GM12878 (cell line): ENCODE results near the gene EIF2D. TPM values are rescaled to one million over a fixed set of nuclear protein-coding genes. Genes with fewer than 3 reads are reported as not detected.

Experiments
- BACH1 ChIP-seq: fragments of 450-650 bp; IDR thresholded peaks from 2 replicates; pipeline ENCODE4 v1.6.1; 2017; ENCODE audit warnings: mild to moderate bottlenecking, borderline replicate concordance
- ETV6 ChIP-seq, 2 experiments: fragments of 450-650 bp in 1 of 2; IDR thresholded peaks in 1 of 2; conservative IDR thresholded peaks in 1 of 2; 2 replicates each; pipeline ENCODE4 v1.6.1; 2014; ENCODE audit warnings: antibody characterized with exemption in 1 of 2, borderline replicate concordance in 1 of 2, low read depth in 1 of 2, mild to moderate bottlenecking in 1 of 2, moderate library complexity in 1 of 2
- IKZF2 ChIP-seq, 2 experiments: fragments of 450-650 bp; IDR thresholded peaks; 2 replicates each; pipeline ENCODE4 v1.6.1; 2017; ENCODE audit warnings: mild to moderate bottlenecking in 2 of 2, moderate library complexity in 2 of 2
- KAT2A ChIP-seq: conservative IDR thresholded peaks from 2 replicates; pipeline ENCODE4 v1.6.1; 2011; ENCODE audit warnings: low read depth, low read length; ENCODE audit not compliant: control insufficient read depth
- KDM1A ChIP-seq: fragments of 200-600 bp; sonication (generic); IDR thresholded peaks from 2 replicates; pipeline ENCODE4 v1.6.1; 2016; ENCODE audit warnings: borderline replicate concordance
- MXI1 ChIP-seq: fragments of 150-350 bp; IDR thresholded peaks from 2 replicates; pipeline ENCODE4 v1.6.1; 2011; ENCODE audit warnings: low read depth, mild to moderate bottlenecking, inconsistent platforms, low read length, improper control_type of control experiment
- NR2F1 ChIP-seq: fragments of 450-650 bp; conservative IDR thresholded peaks from 2 replicates; pipeline ENCODE4 v1.6.1; 2017; ENCODE audit warnings: mild to moderate bottlenecking
- NRF1 ChIP-seq: conservative IDR thresholded peaks from 2 replicates; pipeline ENCODE4 v1.6.1; 2011; ENCODE audit warnings: mild to moderate bottlenecking, low read depth, low read length, improper control_type of control experiment
- PKNOX1 ChIP-seq: fragments of 450-650 bp; IDR thresholded peaks from 2 replicates; pipeline ENCODE4 v1.6.1; 2016; ENCODE audit warnings: mild to moderate bottlenecking
- POLR2A ChIP-seq: IDR thresholded peaks from 2 replicates; pipeline ENCODE4 v1.6.1; 2011; ENCODE audit warnings: low read depth, mild to moderate bottlenecking, low read length
- RB1 ChIP-seq: fragments of 450-650 bp; formaldehyde crosslinking; IDR thresholded peaks from 2 replicates; pipeline ENCODE4 v1.6.1; 2017; ENCODE audit warnings: mild to moderate bottlenecking, borderline replicate concordance
- SP1 ChIP-seq: IDR thresholded peaks from one replicate; pipeline ENCODE4 v1.6.1; 2011; ENCODE audit warnings: low read depth, low read length
- STAT3 ChIP-seq: IDR thresholded peaks from 2 replicates; pipeline ENCODE4 v1.6.1; 2011; ENCODE audit warnings: low read depth, low read length, improper control_type of control experiment
- TCF12 ChIP-seq: IDR thresholded peaks from 2 replicates; pipeline ENCODE4 v1.6.1; 2011; ENCODE audit warnings: low read depth, mild to moderate bottlenecking, low read length
- USF2 ChIP-seq: IDR thresholded peaks from 2 replicates; pipeline ENCODE4 v1.6.1; 2011; ENCODE audit warnings: low read depth, low read length, improper control_type of control experiment, borderline replicate concordance
- ZNF207 ChIP-seq: fragments of 450-650 bp; IDR thresholded peaks from 2 replicates; pipeline ENCODE4 v1.6.1; 2014; ENCODE audit warnings: antibody characterized with exemption, mild to moderate bottlenecking, borderline replicate concordance
- ZNF622 ChIP-seq: fragments of 450-650 bp; IDR thresholded peaks from 2 replicates; pipeline ENCODE4 v1.6.1; 2017; ENCODE audit warnings: mild to moderate bottlenecking, inconsistent platforms
- ZZZ3 ChIP-seq: IDR thresholded peaks from 2 replicates; pipeline ENCODE4 v1.6.1; 2011; ENCODE audit warnings: low read depth; ENCODE audit not compliant: control insufficient read depth, insufficient read length
- polyA plus RNA-seq, 11 experiments: library from polyadenylated mRNA; depleted of rRNA in 4 of 11; unstranded in 6 of 11; stranded (reverse) in 5 of 11; fragments of >200 nt; fragmentation: Nextera tagmentation in 4 of 11; fragmentation: Illumina TruSeq in 1 of 11; extraction: Ambion mirVana in 4 of 11; extraction: Trizol in 1 of 11; gene quantifications; 1 replicate in 1 of 11; 2 replicates in 10 of 11; pipeline versions ENCODE4 v1.2.1 to v1.2.3, GENCODE V29; 2011 to 2016; ENCODE audit warnings: inconsistent platforms in 2 of 11, missing spikeins in 2 of 11, low read depth in 1 of 11
- total RNA-seq, 4 experiments: library from RNA; depleted of rRNA in 3 of 4; stranded (reverse); fragments of >200 nt in 3 of 4; fragmentation: Illumina TruSeq in 1 of 4; extraction: Trizol in 1 of 4; gene quantifications; 2 replicates each; pipeline versions ENCODE4 v1.2.1 to v1.2.3, GENCODE V29; 2013 to 2021
- TF ChIP-seq, protein P1 (sequence below): IDR thresholded peaks from 2 replicates; pipeline ENCODE4 v1.6.1; 2011; ENCODE audit warnings: low read depth, mild to moderate bottlenecking, low read length, moderate library complexity, borderline replicate concordance; ENCODE audit errors: extremely low read depth
- TF ChIP-seq, protein P2 (sequence below): fragments of 450-650 bp; IDR thresholded peaks from 2 replicates; pipeline ENCODE4 v1.6.1; 2018; ENCODE audit warnings: mild to moderate bottlenecking, low read depth, moderate library complexity; ENCODE audit not compliant: partially characterized antibody
- TF ChIP-seq, protein P3 (sequence below): fragments of 450-650 bp; IDR thresholded peaks from 2 replicates; pipeline ENCODE4 v1.6.1; 2016; ENCODE audit warnings: mild to moderate bottlenecking

Gene EIF2D
- total and polyA plus RNA-seq, 10 of the 15 experiments (the other 5 are each of a cell fraction or from before 2014, with no cell fraction given), result 65.2 to 133 (median 79.0) TPM

- no peak for TF ChIP-seq ZNF622
- no peak for TF ChIP-seq RB1
- no peak for TF ChIP-seq ZZZ3
- TF ChIP-seq TCF12, result peak; percentile 70; the same call in 1 of the 2 replicates
- TF ChIP-seq USF2, result no peak
- TF ChIP-seq SP1, result no peak
- no peak for TF ChIP-seq KDM1A
- peak in 1 of 2 experiments; percentile 66; a peak in 2 of 4 replicates for TF ChIP-seq ETV6 (conservative IDR thresholded peaks at IDR 0.05 in 1 of 2, IDR thresholded peaks at IDR 0.05 in 1 of 2; ENCODE audit: borderline replicate concordance in 1 of 2, low read depth in 1 of 2)
- TF ChIP-seq NRF1, result no peak
- TF ChIP-seq KAT2A, result no peak
- TF ChIP-seq MXI1, result peak; percentile 26; the same call in 1 of the 2 replicates
- no peak for TF ChIP-seq ZNF207
- peak; percentile 90 for TF ChIP-seq POLR2A
- TF ChIP-seq PKNOX1, result peak; percentile 15; the same call in 1 of the 2 replicates
- TF ChIP-seq, protein P1, sequence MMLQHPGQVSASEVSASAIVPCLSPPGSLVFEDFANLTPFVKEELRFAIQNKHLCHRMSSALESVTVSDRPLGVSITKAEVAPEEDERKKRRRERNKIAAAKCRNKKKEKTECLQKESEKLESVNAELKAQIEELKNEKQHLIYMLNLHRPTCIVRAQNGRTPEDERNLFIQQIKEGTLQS, result no peak
- TF ChIP-seq STAT3, result no peak
- peak; percentile 45 for TF ChIP-seq NR2F1
- TF ChIP-seq, protein P2, sequence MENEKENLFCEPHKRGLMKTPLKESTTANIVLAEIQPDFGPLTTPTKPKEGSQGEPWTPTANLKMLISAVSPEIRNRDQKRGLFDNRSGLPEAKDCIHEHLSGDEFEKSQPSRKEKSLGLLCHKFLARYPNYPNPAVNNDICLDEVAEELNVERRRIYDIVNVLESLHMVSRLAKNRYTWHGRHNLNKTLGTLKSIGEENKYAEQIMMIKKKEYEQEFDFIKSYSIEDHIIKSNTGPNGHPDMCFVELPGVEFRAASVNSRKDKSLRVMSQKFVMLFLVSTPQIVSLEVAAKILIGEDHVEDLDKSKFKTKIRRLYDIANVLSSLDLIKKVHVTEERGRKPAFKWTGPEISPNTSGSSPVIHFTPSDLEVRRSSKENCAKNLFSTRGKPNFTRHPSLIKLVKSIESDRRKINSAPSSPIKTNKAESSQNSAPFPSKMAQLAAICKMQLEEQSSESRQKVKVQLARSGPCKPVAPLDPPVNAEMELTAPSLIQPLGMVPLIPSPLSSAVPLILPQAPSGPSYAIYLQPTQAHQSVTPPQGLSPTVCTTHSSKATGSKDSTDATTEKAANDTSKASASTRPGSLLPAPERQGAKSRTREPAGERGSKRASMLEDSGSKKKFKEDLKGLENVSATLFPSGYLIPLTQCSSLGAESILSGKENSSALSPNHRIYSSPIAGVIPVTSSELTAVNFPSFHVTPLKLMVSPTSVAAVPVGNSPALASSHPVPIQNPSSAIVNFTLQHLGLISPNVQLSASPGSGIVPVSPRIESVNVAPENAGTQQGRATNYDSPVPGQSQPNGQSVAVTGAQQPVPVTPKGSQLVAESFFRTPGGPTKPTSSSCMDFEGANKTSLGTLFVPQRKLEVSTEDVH, result no peak
- TF ChIP-seq, protein P3, sequence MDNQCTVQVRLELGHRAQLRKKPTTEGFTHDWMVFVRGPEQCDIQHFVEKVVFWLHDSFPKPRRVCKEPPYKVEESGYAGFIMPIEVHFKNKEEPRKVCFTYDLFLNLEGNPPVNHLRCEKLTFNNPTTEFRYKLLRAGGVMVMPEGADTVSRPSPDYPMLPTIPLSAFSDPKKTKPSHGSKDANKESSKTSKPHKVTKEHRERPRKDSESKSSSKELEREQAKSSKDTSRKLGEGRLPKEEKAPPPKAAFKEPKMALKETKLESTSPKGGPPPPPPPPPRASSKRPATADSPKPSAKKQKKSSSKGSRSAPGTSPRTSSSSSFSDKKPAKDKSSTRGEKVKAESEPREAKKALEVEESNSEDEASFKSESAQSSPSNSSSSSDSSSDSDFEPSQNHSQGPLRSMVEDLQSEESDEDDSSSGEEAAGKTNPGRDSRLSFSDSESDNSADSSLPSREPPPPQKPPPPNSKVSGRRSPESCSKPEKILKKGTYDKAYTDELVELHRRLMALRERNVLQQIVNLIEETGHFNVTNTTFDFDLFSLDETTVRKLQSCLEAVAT, result no peak
- peak; percentile 72 to 82; a peak in 3 of 4 replicates for TF ChIP-seq IKZF2 (IDR thresholded peaks at IDR 0.05)
- peak; percentile 74 for TF ChIP-seq BACH1
These were observed 55.3 kb downstream of the EIF2D start (continued) for GRCh38 chr1:206556750-206557635.
